Right cardiac atrium (tissue), 5 donors: ENCODE measurements around the gene SDC3. TPM values are rescaled to one million over a fixed set of nuclear protein-coding genes. Genes with fewer than 3 reads are reported as not detected.
A peak's percentile ranks its signal among the peaks of the same experiment; 100 is the strongest.

Experiments
- ATAC-seq, 2 donors: fragments of 200-7000 bp; cut with Tn5 transposase; one replicate each; pipeline versions ENCODE4 v1.8.0 to v1.9.1; 2020; ENCODE audit warnings: moderate library complexity in 2 of 2, mild to moderate bottlenecking in 1 of 2
- DNase-seq, 3 donors: peaks; one replicate each; pipeline ENCODE4 v3.0.0-alpha.2; 2020
- H3K27ac ChIP-seq: one replicate; pipeline ENCODE4 v1.5.1; 2013; ENCODE audit warnings: mild to moderate bottlenecking, low read length, control low read depth, moderate library complexity
- H3K27me3 ChIP-seq: one replicate; pipeline ENCODE4 v1.6.1; 2013; ENCODE audit not compliant: control insufficient read depth, insufficient read depth
- H3K4me1 ChIP-seq: one replicate; pipeline ENCODE4 v1.6.1; 2013; ENCODE audit warnings: low read length; ENCODE audit not compliant: control insufficient read depth, insufficient read depth
- H3K4me3 ChIP-seq: one replicate; pipeline ENCODE4 v1.5.1; 2013; ENCODE audit warnings: low read length, control low read depth
- H3K9me3 ChIP-seq: one replicate; pipeline ENCODE4 v1.6.1; 2013; ENCODE audit warnings: low read length; ENCODE audit not compliant: control insufficient read depth
- WGBS: extraction: QIAGEN DNeasy Blood & Tissue Kit; methylation state at CpG from one replicate; pipeline ENCODE4 v1.1.7; 2013; 5-methylcytosine and 5-hydroxymethylcytosine counted together
- intact Hi-C, 4 donors: fragments of 100-400 bp; cut with DNase I; formaldehyde crosslinking; loops; one replicate each; pipeline versions ENCODE4 v1.11.0 to v1.14.0; 2022 to 2023
- polyA plus RNA-seq: library from polyadenylated mRNA; stranded (reverse); fragments of 200-250 nt; gene quantifications from one replicate; pipeline ENCODE4 v1.2.3, GENCODE V29; 2013
- total RNA-seq, 4 donors: library from RNA; stranded (reverse); fragmentation: NEBNext Ultra II Directional; extraction: Animal tissue kit (Norgen Biotek cat#: 25700); gene quantifications; one replicate each; pipeline ENCODE4 v1.2.1, GENCODE V29; 2021
- donor health status: healthy with polysubstance abuse.
- donor health status: DM: no; HTN: yes; CAD: no.
- donor health status: DM: no; HTN: no; CAD: no.
- donor health status: DM: no; HTN: yes; CAD: no; lungs with severe emphysema.
- donor health status: DM: yes; HTN: yes; CAD: no.

The SDC3 gene
- total and polyA plus RNA-seq, 5 donors = 33.2 to 40.9 (median 38.7) TPM

DNA sequence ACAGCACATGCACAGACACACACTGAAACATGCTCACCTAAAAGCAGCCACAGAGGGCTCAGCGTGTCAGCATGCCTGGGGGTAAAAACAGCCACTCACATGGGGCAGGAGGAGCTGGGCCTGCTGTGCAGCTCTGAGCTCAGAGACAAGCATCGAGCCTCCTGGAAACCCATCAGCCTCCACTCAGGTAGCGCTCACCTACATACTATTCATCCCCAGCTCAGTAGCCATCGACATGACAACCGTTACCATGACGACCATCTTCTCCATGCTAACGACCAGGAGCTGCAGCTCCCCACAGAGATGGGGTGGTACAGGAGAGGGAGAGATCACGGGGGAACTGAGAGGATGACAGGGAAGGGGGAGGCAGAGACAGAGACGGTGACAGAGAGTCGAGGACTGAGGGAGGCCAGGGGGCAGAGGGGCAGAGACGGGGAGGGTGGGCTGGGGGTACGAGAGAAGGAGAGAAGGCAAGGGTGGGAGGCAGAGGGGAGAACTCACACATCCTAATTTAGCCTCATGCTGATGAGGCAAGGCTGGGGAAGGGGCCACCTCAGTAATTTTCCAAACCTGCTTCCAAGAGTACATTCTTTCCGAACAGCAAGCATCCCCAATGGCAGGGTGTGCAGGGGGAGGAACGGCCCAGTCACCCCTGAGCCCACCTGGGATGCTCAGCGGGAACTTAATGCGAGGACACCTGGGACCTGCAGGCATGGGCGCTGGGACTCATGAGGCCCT is 28.4 kb downstream of the SDC3 start:
- ATAC-seq = no peak
- Histone ChIP-seq H3K27me3 (no peaks in the 10 kb centered on the region), H3K27ac (no peak overlapping the region), H3K4me1 (peaks cover 3% of the 10 kb centered on the region), H3K9me3 (no peaks in the 10 kb centered on the region), H3K4me3 (no peak overlapping the region)
- 67% methylated on average over 17 of the region's 17 CpGs for WGBS
- peak in 2 of 3 donors; percentile 11 to 46 for DNase-seq
- intact Hi-C loops = no loop called here

DNA sequence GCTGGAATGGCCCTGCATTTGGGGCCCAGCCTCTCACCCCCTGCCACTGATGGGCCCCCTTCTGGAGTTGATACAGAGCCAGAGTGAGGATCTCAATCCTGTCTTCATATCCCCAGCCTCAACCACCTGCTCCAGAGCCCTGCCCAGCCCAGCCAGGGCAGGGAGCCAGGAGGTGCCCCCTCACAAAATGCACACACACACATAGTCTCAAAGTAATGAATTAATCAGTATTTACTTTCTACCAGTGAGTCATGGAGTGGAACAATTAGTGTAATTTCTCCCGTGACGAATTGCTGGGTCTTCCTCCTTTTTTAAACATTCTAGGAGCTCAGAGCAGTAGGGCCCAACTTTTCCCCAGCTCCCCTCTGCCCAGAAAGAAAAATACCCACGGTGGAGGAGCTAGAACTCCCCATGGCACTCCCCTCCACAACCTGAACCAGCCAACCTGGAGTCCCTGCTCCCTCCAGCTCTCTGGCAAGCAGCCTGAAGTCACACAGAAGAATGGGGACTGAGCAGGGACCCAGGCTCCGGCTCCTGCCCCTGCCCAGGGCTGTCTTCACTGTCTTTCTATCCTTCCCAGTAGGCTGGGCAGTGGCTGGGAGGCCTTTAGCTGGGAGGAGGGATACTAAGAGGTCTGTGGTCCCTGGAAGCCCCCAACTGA is 29.3 kb downstream of the SDC3 start:
- intact Hi-C loops = no loop called here
- 48% methylated on average over 4 of the region's 4 CpGs for WGBS
- no peaks in the 10 kb centered on the region for H3K9me3 ChIP-seq
- DNase-seq = peak in 2 of 3 donors; percentile 13 to 58
- no peak overlapping the region for H3K27ac ChIP-seq
- H3K4me3 ChIP-seq = no peak overlapping the region
- H3K4me1 ChIP-seq = peaks cover 3% of the 10 kb centered on the region
- peak in 1 of 2 donors; percentile 4 for ATAC-seq
- H3K27me3 ChIP-seq = no peaks in the 10 kb centered on the region

DNA sequence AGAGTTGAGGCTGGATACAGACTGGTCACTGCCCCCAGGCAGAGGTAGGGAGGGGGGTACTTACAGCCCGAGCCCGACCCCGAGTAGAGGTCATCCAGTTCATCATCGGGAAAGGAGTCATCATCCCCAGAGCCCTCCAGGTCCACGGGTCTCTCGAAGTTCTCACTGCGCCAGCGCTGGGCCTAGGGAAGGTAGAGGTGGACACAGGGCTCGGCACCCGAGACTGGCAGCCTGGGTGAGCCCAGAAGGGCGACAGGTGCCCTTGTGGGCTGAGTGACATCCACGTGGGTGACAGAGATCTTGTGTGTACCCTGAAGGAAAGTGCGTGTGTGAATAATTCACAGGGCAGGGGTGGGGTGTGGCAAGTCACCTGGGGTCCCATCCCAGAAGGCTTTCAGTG is 30.0 kb downstream of the SDC3 start:
- peaks cover 3% of the 10 kb centered on the region for H3K4me1 ChIP-seq

DNA sequence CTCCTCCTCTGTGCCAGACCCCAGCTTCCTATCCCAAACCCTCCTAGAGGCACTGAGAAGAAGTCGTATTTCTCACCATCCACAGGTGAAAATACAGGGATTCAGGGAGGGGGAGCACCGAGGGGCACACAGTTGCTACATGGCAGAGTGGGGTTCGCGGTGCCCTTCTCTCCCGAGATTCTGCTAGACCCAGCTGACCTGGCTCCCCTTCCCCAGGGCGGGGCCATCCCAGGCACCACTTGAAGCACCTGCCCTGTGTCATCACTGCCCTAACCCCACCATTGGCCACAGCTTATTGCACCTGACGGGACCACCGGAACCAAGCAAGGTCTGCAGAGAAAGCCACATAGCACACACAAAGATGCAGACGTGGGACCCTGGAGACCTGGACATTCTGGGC is 30.5 kb downstream of the SDC3 start:
- Histone ChIP-seq H3K4me1 (peaks cover 3% of the 10 kb centered on the region), H3K9me3 (no peaks in the 10 kb centered on the region), H3K27me3 (no peaks in the 10 kb centered on the region), H3K4me3 (no peak overlapping the region), H3K27ac (peak overlapping the region; percentile 45)
- 81% methylated on average over 9 of the region's 9 CpGs for WGBS
- DNase-seq (peak in 2 of 3 donors; percentile 14 to 58), ATAC-seq (no peak)
- intact Hi-C loops = no loop called here

More for the DNA sequence above, 30.0 kb downstream of the SDC3 start:
- DNase-seq (peak in 2 of 3 donors; percentile 10 to 57), ATAC-seq (no peak)
- Histone ChIP-seq H3K27me3 (no peaks in the 10 kb centered on the region), H3K27ac (no peak overlapping the region), H3K4me3 (no peak overlapping the region), H3K9me3 (no peaks in the 10 kb centered on the region)
- intact Hi-C loops = no loop called here
- 86% methylated on average over 13 of the region's 13 CpGs for WGBS

DNA sequence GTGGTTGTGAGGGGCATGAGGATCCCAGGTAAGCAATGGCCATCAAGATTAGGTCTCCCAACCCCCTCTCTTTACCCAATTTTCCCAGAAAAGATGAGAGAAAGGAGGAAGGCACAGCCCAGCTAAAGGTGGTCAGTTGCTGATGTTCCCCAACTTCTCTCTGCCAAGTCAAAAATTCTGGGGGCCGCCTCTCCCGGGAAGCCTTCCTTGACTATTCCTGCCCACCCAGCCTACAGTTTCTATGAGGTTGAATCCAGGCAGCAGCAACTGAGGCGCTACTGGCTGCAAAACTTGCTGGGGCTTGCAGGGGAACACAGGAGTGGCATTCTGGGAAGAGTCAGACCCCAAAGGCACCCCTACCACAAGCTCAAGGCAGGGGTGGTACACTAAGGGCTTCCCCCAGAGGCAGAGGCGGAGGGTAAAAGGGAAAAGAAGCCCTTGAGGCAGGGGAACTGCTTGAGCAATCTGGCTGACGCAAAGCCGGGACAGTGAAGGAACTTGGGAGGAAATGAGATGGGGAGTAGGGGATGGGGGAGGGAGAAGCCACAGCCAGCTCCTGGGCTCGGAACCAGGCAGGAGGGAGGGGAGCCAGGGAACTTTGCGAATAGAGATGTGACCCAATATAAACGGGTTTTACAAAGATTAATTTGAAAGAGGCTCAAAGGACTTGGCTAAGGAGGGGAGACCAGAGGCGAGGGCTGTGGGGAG is 31.2 kb downstream of the SDC3 start:
- ATAC-seq = peak; percentile 89 to 90
- no peak overlapping the region for H3K4me3 ChIP-seq
- no peaks in the 10 kb centered on the region for H3K27me3 ChIP-seq
- intact Hi-C loops = no loop called here
- WGBS = 41% methylated on average over 10 of the region's 10 CpGs
- DNase-seq = peak; percentile 91 to 95 (median 93)
- H3K9me3 ChIP-seq = peaks cover 3% of the 10 kb centered on the region
- H3K4me1 ChIP-seq = peaks cover 3% of the 10 kb centered on the region
- peak overlapping the region; percentile 45 for H3K27ac ChIP-seq

- WGBS = 94% methylated on average over 25 of the region's 25 CpGs
- ATAC-seq (no peak), DNase-seq (peak in 2 of 3 donors; percentile 23 to 66)
- Histone ChIP-seq H3K27me3 (no peaks in the 10 kb centered on the region), H3K9me3 (peaks cover 3% of the 10 kb centered on the region), H3K4me1 (peaks cover 3% of the 10 kb centered on the region), H3K27ac (no peak overlapping the region), H3K4me3 (no peak overlapping the region)
- intact Hi-C loops = no loop called here
Measured at GRCh38 chr1:30876451-30877204, 31.9 kb downstream of the SDC3 start.

DNA sequence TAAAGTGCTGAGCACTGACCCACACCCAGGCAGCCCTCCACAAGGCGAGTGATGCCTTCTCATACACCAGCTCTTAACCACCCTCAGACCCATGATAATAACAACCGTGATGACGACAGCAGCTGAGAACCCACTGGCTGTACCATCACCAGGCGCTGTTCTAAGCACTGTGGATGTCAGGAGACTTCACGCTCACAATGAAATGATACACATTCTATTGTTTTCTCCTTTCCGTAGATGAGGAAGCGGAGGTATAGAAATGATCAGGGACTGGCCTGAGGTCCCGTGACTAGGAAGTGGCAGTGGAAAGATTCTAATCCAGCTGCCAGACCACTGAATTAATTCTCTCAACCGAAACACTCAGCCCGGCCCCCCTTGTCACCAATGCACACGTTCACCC is 32.6 kb downstream of the SDC3 start:
- intact Hi-C loops = no loop called here
- H3K9me3 ChIP-seq = peaks cover 3% of the 10 kb centered on the region
- H3K4me1 ChIP-seq = peaks cover 3% of the 10 kb centered on the region
- no peak overlapping the region for H3K4me3 ChIP-seq
- DNase-seq (no peak), ATAC-seq (no peak)
- 88% methylated on average over 11 of the region's 11 CpGs for WGBS
- H3K27me3 ChIP-seq = no peaks in the 10 kb centered on the region
- no peak overlapping the region for H3K27ac ChIP-seq

DNA sequence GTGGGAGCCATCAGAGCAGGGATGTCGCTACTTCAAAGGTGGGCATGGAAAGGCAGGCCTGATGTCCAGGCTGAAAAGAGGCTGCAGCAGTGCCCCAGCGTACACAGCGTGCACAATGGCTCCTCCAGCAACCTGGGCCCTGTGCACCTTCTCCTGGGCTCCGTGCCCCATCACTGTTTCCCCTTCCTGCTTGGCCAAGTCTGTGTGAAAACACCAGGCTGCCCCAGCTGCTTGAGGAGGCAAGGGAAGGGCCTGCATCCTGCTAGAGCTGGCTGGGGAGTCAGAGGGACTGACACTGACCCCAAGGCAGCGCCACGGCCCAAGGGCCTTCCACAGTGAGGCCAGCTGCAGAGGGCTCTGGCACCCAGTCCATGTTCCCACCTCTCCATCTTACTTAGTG is 33.4 kb downstream of the SDC3 start:
- DNase-seq = peak in 2 of 3 donors; percentile 10 to 33
- H3K9me3 ChIP-seq = peaks cover 3% of the 10 kb centered on the region
- no peak overlapping the region for H3K27ac ChIP-seq
- no peak overlapping the region for H3K4me3 ChIP-seq
- WGBS = 85% methylated on average over 6 of the region's 6 CpGs
- peaks cover 3% of the 10 kb centered on the region for H3K4me1 ChIP-seq
- intact Hi-C loops = no loop called here
- H3K27me3 ChIP-seq = no peaks in the 10 kb centered on the region
- no peak for ATAC-seq

- DNase-seq (peak in 2 of 3 donors; percentile 14 to 40), ATAC-seq (no peak)
- Histone ChIP-seq H3K4me3 (no peak overlapping the region), H3K27me3 (no peaks in the 10 kb centered on the region), H3K4me1 (peaks cover 3% of the 10 kb centered on the region), H3K27ac (no peak overlapping the region), H3K9me3 (peaks cover 3% of the 10 kb centered on the region)
- intact Hi-C loops = no loop called here
- WGBS = 98% methylated on average over 11 of the region's 11 CpGs
Measured at GRCh38 chr1:30874176-30874575, 34.4 kb downstream of the SDC3 start.

GRCh38 chr1:30872948-30873263 is 35.7 kb downstream of the SDC3 start:
- intact Hi-C loops = no loop called here
- no peak overlapping the region for H3K4me3 ChIP-seq

More at GRCh38 chr1:30872948-30873263, 35.7 kb downstream of the SDC3 start:
- DNase-seq (peak in 1 of 3 donors; percentile 21), ATAC-seq (no peak)
- Histone ChIP-seq H3K9me3 (peaks cover 3% of the 10 kb centered on the region), H3K27ac (no peak overlapping the region), H3K4me1 (no peaks in the 10 kb centered on the region), H3K27me3 (no peaks in the 10 kb centered on the region)
- WGBS = 97% methylated on average over 4 of the region's 4 CpGs
